ENCODE results near the gene ETFDH.
"Not testable (repeated sequence)": the region's sequence is repeated elsewhere in the genome, so short reads cannot be mapped to it uniquely, and the experiment has no call there.

The ETFDH gene

GRCh38 chr4:158649111-158649680 is 22.9 kb upstream of the ETFDH start:
- no peak for TF ChIP-seq CTCF (IDR thresholded peaks at IDR 0.05; ENCODE audit: low read depth, low read length)
- no peak for DNase-seq (ENCODE audit: extremely low read depth, low read depth)

DNA sequence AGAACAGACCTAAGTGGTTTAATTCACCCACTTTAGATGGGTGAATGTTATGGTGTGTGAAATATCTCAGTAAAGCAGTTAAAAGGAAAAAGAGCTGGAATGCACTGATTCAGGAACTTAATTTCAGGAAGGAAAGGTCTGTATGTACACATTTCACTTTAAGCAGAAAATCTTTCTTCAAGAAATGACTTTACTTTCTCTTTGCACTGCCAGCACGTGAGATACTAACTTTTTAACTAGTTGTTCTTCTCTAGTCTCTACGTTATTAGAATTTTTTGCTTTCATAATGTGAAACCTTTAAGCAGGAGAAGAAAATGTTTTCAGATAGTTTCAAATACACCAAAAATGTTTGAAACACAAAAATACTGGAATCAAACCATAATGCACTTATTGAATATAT is 19.2 kb upstream of the ETFDH start:
- no peak for TF ChIP-seq CTCF (IDR thresholded peaks at IDR 0.05; ENCODE audit: low read depth, low read length)
- DNase-seq (ENCODE audit: extremely low read depth, low read depth), result no peak

- DNase-seq (ENCODE audit: extremely low read depth, low read depth), result no peak
- no peak for TF ChIP-seq CTCF (IDR thresholded peaks at IDR 0.05; ENCODE audit: low read depth, low read length)
Measured at GRCh38 chr4:158656439-158656838, 15.7 kb upstream of the ETFDH start.

- TF ChIP-seq CTCF (IDR thresholded peaks at IDR 0.05; ENCODE audit: low read depth, low read length), result no peak
- DNase-seq (ENCODE audit: extremely low read depth, low read depth), result no peak
Measured at GRCh38 chr4:158657291-158657690, 14.8 kb upstream of the ETFDH start.

DNA sequence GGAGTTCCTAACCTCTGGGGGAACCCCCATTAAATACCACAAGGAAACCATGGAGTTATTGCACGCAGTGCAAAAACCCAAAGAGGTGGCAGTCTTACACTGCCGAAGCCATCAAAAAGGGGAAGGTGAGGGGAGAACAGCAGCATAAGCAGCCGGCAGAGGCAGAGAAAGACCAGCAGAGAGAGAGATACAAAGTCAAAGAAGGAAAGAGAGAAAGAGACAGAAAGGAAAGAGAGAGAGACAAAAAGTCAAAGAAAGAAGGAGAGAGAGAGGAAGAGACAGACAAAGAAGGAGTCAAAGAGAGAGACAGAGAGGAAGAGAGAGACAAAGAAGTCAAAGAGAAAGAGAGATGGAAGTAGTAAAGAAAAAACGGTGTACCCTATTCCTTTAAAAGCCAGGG is 8.8 kb upstream of the ETFDH start:
- not testable (repeated sequence) for DNase-seq (ENCODE audit: extremely low read depth, low read depth)

DNA sequence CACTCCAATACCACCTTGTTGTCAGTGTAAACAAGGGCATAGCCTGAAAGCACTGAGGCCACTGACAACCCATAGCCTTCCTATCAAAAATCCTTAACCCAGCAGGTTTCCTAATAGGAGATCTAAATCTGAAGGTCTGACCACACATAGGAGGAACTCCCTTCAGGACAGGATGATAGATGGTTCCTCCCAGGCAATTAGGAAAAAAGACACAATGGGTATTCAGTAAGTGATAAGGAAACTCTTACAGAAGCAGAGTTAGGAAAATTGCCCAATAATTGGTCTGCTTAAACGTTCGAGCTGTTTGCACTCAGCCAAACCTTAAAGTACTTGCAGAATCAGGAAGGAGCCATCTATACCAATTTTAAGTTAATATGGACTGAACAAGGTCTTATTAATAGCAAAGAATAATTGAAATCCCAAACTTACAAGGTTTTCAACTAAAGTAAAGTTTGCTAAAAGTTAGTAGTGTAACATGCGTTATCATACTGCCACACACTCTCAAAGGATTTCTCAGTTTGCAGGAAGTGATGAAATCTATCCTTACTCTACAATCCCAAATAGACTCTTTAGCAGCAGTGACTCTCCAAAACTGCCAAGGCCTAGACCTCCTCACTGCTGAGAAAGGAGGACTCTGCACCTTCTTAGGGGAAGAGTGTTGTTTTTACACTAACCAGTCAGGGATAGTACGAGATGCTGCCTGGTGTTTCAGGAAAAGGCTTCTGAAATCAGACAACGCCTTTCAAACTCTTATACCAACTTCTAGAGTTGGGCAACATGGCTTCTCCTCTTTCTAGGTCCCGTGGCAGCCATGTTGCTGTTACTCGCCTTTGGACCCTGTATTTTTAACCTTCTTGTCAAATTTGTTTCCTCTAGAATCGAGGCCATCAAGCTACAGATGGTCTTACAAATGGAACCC is 8.1 kb upstream of the ETFDH start:
- not testable (repeated sequence) for DNase-seq (ENCODE audit: extremely low read depth, low read depth)

DNA sequence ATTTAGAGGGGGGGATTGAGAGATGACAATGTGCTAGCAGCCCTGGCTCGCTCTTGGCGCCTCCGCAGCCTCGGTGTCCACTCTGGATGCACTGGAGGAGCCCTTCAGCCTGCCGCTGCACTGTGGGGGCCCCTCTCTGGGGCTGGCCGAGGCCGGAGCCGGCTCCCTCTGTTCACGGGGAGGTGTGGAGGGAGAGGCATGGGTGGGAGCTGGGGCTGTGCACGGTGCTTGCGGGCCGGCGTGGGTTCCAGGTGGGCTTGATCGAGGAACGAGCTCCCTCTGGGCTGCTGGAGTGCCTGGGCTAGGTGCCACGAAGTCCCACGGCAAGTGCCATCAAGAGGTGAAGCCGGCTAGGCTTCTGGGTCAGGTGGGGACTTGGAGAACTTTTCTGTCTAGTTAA is 7.3 kb upstream of the ETFDH start:
- TF ChIP-seq CTCF (IDR thresholded peaks at IDR 0.05; ENCODE audit: low read depth, low read length), result no peak
- no peak for DNase-seq (ENCODE audit: extremely low read depth, low read depth)

GRCh38 chr4:158666892-158667291 is 5.2 kb upstream of the ETFDH start:
- DNase-seq (ENCODE audit: extremely low read depth, low read depth), result no peak
- TF ChIP-seq CTCF (IDR thresholded peaks at IDR 0.05; ENCODE audit: low read depth, low read length), result no peak
